Mesenchymal stem cell (in vitro differentiated cells and primary cell): ENCODE results near the gene RRAD.
"Not testable (repeated sequence)": the region's sequence is repeated elsewhere in the genome, so short reads cannot be mapped to it uniquely, and the experiment has no call there.

Source experiments
- DNase-seq: peaks from one replicate; pipeline ENCODE4 v3.0.0-alpha.2; 2013
- H2AFZ ChIP-seq: one replicate; pipeline ENCODE4 v1.6.1; 2013; ENCODE audit warnings: low read depth, mild to moderate bottlenecking, control low read depth, inconsistent platforms, low read length, moderate library complexity
- H2AK5ac ChIP-seq: 2 replicates; pipeline ENCODE4 v1.6.1; 2013; ENCODE audit warnings: low read length, moderate library complexity, mild to moderate bottlenecking, inconsistent platforms; ENCODE audit not compliant: severe bottlenecking
- H2BK120ac ChIP-seq: one replicate; pipeline ENCODE4 v1.6.1; 2013; ENCODE audit warnings: low read depth, mild to moderate bottlenecking, inconsistent platforms, low read length, moderate library complexity
- H2BK12ac ChIP-seq, 2 experiments: one replicate each; pipeline ENCODE4 v1.6.1; 2013; ENCODE audit warnings: inconsistent platforms in 2 of 2, low read length in 2 of 2, mild to moderate bottlenecking in 2 of 2, moderate library complexity in 2 of 2, control low read depth in 1 of 2
- H2BK15ac ChIP-seq: one replicate; pipeline ENCODE4 v1.6.1; 2013; ENCODE audit warnings: mild to moderate bottlenecking, low read depth, inconsistent platforms; ENCODE audit not compliant: poor library complexity, severe bottlenecking
- H2BK5ac ChIP-seq: 2 replicates; pipeline ENCODE4 v1.6.1; 2013; ENCODE audit warnings: low read depth, mild to moderate bottlenecking, low read length, control low read depth, inconsistent platforms; ENCODE audit not compliant: poor library complexity, severe bottlenecking
- H3K14ac ChIP-seq, 2 experiments: one replicate each; pipeline ENCODE4 v1.6.1; 2013; ENCODE audit warnings: inconsistent platforms in 2 of 2, low read length in 2 of 2, control low read depth in 1 of 2, mild to moderate bottlenecking in 1 of 2, moderate library complexity in 1 of 2
- H3K18ac ChIP-seq, 2 experiments: one replicate each; pipeline ENCODE4 v1.6.1; 2013; ENCODE audit warnings: inconsistent platforms in 2 of 2, low read length in 2 of 2, control low read depth in 1 of 2, low read depth in 1 of 2, mild to moderate bottlenecking in 1 of 2
- H3K23ac ChIP-seq, 2 experiments: one replicate each; pipeline ENCODE4 v1.6.1; 2013; ENCODE audit warnings: inconsistent platforms in 2 of 2, low read length in 2 of 2, mild to moderate bottlenecking in 2 of 2, moderate library complexity in 2 of 2, control low read depth in 1 of 2
- H3K27ac ChIP-seq: 2 replicates; pipeline ENCODE4 v1.5.1; 2013; ENCODE audit warnings: mild to moderate bottlenecking, moderate library complexity, low read length, control low read depth, inconsistent platforms; ENCODE audit not compliant: poor library complexity, severe bottlenecking
- H3K27me3 ChIP-seq, 2 experiments: 2 replicates each; pipeline versions ENCODE4 v1.6.1 to v1.7.0; 2013; ENCODE audit warnings: low read length in 2 of 2, mild to moderate bottlenecking in 2 of 2, moderate library complexity in 2 of 2, control low read depth in 1 of 2, inconsistent platforms in 1 of 2; ENCODE audit not compliant: control insufficient read depth in 1 of 2, insufficient read depth in 1 of 2
- H3K36me3 ChIP-seq, 2 experiments: 2 replicates each; pipeline versions ENCODE4 v1.6.1 to v1.7.0; 2013; ENCODE audit warnings: low read length in 2 of 2, control low read depth in 1 of 2, inconsistent platforms in 1 of 2, low read depth in 1 of 2, mild to moderate bottlenecking in 1 of 2; ENCODE audit not compliant: insufficient read depth in 2 of 2, control insufficient read depth in 1 of 2
- H3K4ac ChIP-seq, 2 experiments: one replicate each; pipeline ENCODE4 v1.6.1; 2013; ENCODE audit warnings: inconsistent platforms in 2 of 2, low read length in 2 of 2, mild to moderate bottlenecking in 2 of 2, moderate library complexity in 2 of 2, control low read depth in 1 of 2, low read depth in 1 of 2
- H3K4me1 ChIP-seq: 2 replicates; pipeline ENCODE4 v1.6.1; 2013; ENCODE audit warnings: low read depth, low read length, control low read depth; ENCODE audit not compliant: control insufficient read depth, insufficient read depth
- H3K4me2 ChIP-seq: 2 replicates; pipeline ENCODE4 v1.6.1; 2013; ENCODE audit warnings: low read length, mild to moderate bottlenecking, inconsistent platforms; ENCODE audit not compliant: poor library complexity, severe bottlenecking
- H3K4me3 ChIP-seq, 2 experiments: 2 replicates each; pipeline versions ENCODE4 v1.5.1 to v1.7.0; 2013; ENCODE audit warnings: low read length in 2 of 2, mild to moderate bottlenecking in 2 of 2, control low read depth in 1 of 2, low read depth in 1 of 2; ENCODE audit not compliant: insufficient read depth in 1 of 2
- H3K79me1 ChIP-seq: replicated peaks from 2 replicates; pipeline ENCODE4 v1.6.1; 2013; ENCODE audit warnings: mild to moderate bottlenecking, control low read depth, low read length, inconsistent platforms; ENCODE audit not compliant: poor library complexity, severe bottlenecking
- H3K9ac ChIP-seq: 2 replicates; pipeline ENCODE4 v1.7.0; 2013; ENCODE audit warnings: mild to moderate bottlenecking, low read length, moderate library complexity
- H3K9me3 ChIP-seq: 2 replicates; pipeline ENCODE4 v1.7.0; 2013; ENCODE audit warnings: mild to moderate bottlenecking, low read length; ENCODE audit not compliant: control insufficient read depth
- H4K8ac ChIP-seq: one replicate; pipeline ENCODE4 v1.6.1; 2013; ENCODE audit warnings: inconsistent platforms, mild to moderate bottlenecking, low read length, moderate library complexity
- H4K91ac ChIP-seq: one replicate; pipeline ENCODE4 v1.6.1; 2013; ENCODE audit warnings: mild to moderate bottlenecking, low read length, inconsistent platforms
- WGBS: methylation state at CpG from one replicate; pipeline ENCODE4 v1.1.7; 2013; ENCODE audit warnings: mixed read lengths; 5-methylcytosine and 5-hydroxymethylcytosine counted together

Gene RRAD

DNA sequence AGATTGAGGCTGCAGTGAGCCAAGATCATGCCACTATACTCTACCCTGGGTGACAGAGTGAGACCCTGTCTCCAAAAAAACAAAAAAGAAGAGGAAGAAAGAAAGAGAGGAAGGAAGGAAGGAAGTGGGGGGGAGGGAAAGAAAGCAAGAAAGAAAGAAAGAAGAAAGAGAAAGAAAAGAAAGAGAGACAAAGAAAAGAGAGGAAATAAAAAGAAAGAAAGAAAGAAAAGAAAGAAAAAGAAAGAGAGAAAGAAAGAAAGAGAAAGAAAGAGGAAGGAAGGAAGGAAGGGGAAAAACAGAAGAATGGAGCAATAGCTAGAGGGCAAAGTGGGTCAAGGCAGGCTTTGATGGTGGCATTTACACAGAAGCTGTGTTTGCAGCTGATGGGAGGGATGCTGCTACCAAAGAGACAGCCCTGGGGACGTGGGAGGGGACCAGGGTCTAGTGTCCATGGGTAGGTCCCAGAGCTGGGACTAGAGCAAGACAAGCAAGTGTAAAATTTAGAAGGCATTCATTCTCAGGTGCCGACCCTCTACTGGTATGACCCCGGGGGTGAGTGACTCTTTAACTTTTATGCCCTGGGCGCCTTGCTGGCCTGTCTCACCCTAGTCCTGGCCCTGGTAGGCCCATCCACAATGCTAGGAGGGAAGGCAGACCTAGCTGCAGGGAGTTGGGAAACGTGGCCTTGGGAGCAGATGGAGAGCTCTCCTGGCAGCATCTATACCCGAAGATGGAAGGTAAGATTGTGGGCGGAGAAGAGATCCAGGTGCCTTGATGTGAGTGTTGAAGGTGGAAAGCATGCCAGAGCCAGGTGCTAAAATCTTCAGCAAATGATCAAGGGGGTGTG, 33.7 kb upstream of the RRAD start:
- no peak overlapping the region for H4K8ac ChIP-seq
- H2BK12ac ChIP-seq: no peak overlapping the region
- peaks cover 3 to 13% of the 10 kb centered on the region in 2 experiments for H3K27me3 ChIP-seq
- H2BK15ac ChIP-seq: no peak overlapping the region
- no peak overlapping the region for H3K18ac ChIP-seq
- H2BK5ac ChIP-seq: no peak overlapping the region
- no peaks in the 10 kb centered on the region for H3K79me1 ChIP-seq
- H3K36me3 ChIP-seq: no peaks in the 10 kb centered on the region
- H2AK5ac ChIP-seq: no peak overlapping the region
- H2BK120ac ChIP-seq: no peak overlapping the region
- H3K9me3 ChIP-seq: no peaks in the 10 kb centered on the region
- no peak overlapping the region for H3K4ac ChIP-seq
- no peak overlapping the region for H3K9ac ChIP-seq
- H2AFZ ChIP-seq: no peak overlapping the region
- H3K4me1 ChIP-seq: no peaks in the 10 kb centered on the region
- 72% methylated on average over 7 of the region's 7 CpGs for WGBS
- H3K14ac ChIP-seq: no peak overlapping the region
- no peak overlapping the region for H3K4me2 ChIP-seq
- H3K4me3 ChIP-seq: no peak overlapping the region
- no peak overlapping the region for H3K23ac ChIP-seq
- no peak for DNase-seq
- no peak overlapping the region for H3K27ac ChIP-seq
- no peak overlapping the region for H4K91ac ChIP-seq

DNA sequence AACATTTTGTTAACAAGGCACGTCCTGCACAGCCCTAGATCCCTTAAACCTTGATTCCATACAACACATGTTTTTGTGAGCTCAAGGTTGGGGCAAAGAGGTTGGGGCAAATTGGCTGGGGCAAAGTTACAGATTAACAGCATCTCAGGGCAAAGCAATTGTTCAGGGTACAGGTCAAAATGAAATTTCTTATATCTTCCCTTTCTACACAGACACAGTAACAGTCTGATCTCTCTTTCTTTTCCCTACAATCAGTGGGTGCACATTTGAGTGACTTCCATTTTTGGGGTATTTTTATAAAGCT, 30.8 kb upstream of the RRAD start:
- H3K9ac ChIP-seq: not testable (repeated sequence)
- WGBS: no CpG with 5 or more reads among the region's 1 CpG

DNA sequence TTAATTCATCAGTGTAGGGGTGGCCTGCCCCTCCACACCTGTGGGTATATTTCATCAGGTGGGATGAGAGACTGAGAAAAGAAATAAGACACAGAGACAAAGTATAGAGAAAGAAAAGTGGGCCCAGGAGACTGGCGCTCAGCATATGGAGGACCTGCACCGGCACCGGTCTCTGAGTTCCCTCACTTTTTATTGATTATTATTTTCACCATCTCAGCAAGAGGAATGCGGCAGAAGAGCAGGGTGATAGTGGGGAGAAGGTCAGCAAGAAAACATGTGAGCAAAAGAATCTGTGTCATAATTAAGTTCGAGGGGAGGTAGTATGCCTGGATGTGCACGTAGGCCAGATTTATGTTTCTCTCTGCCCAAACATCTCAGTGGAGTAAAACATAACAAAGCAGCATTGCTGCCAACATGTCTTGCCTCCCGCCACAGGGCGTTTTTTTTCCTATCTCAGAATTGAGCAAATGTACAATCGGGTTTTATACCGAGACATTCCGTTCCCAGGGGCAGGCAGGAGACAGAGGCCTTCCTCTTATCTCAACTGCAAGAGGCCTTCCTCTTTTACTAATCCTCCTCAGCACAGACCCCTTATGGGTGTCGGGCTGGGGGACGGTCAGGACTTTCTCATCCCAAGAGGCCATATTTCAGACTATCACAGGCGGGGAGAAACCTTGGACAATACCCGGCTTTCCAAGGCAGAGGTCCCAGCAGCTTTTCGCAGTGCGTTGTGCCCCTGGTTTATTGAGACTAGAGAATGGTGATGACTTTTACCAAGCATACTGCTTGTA, 30.2 kb upstream of the RRAD start:
- not testable (repeated sequence) for H3K9me3 ChIP-seq, H2BK12ac ChIP-seq, H3K4ac ChIP-seq, H3K79me1 ChIP-seq, H2AFZ ChIP-seq, H2AK5ac ChIP-seq, H3K4me1 ChIP-seq, H3K4me2 ChIP-seq, H3K36me3 ChIP-seq, H3K18ac ChIP-seq, H3K9ac ChIP-seq, H4K91ac ChIP-seq, H3K27ac ChIP-seq, H2BK15ac ChIP-seq, H2BK5ac ChIP-seq, H3K23ac ChIP-seq, H3K4me3 ChIP-seq, H3K14ac ChIP-seq, DNase-seq, H4K8ac ChIP-seq, H2BK120ac ChIP-seq
- 72% methylated on average over 10 of the region's 17 CpGs for WGBS
- peaks cover 0 to 12% of the 10 kb centered on the region in 2 experiments for H3K27me3 ChIP-seq

More for the DNA sequence above, 30.8 kb upstream of the RRAD start:
- not testable (repeated sequence) for H2BK15ac ChIP-seq, H3K4me2 ChIP-seq, H3K14ac ChIP-seq, H3K4me1 ChIP-seq, H3K36me3 ChIP-seq, H2AFZ ChIP-seq, H3K9me3 ChIP-seq, H4K91ac ChIP-seq, H3K4me3 ChIP-seq, DNase-seq, H4K8ac ChIP-seq, H2BK120ac ChIP-seq, H3K27ac ChIP-seq, H3K23ac ChIP-seq, H3K18ac ChIP-seq, H2BK5ac ChIP-seq, H2BK12ac ChIP-seq, H2AK5ac ChIP-seq, H3K79me1 ChIP-seq, H3K4ac ChIP-seq
- H3K27me3 ChIP-seq: peaks cover 0 to 12% of the 10 kb centered on the region in 2 experiments

DNA sequence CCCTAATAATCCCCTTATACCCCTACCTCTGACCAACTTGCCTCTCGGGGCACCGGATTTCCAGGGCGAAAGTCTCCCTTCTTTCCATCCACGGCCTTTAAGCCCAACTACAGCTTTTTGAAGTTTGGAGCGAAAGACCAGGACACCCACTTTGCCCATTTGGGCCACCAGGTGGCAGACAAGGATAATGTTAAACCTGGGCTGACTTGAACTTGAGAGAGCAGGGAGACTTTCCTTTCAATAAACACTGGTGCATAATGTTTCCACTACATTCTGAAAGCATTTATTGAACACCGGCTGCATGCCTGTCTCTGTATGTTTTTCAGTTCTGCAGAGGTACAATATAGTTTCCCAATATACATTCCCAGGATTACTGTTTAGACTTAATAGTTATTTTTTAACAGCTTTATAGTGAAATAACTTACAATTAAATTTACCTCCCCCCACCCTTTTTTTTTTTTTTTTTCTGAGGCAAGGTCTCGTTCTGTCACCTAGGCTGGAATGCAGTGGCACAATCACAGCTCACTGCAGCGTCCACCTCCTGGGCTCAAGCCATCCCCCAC, 28.8 kb upstream of the RRAD start:
- no peak overlapping the region for H2BK120ac ChIP-seq
- H3K4me2 ChIP-seq: no peak overlapping the region
- H3K79me1 ChIP-seq: no peaks in the 10 kb centered on the region
- no peak overlapping the region for H2BK5ac ChIP-seq
- peaks cover 4% of the 10 kb centered on the region for H3K9me3 ChIP-seq
- H3K9ac ChIP-seq: peak overlapping the region; percentile 45
- H3K18ac ChIP-seq: no peak overlapping the region
- H3K36me3 ChIP-seq: no peaks in the 10 kb centered on the region
- H2BK12ac ChIP-seq: no peak overlapping the region
- DNase-seq: peak; percentile 82
- no peak overlapping the region for H2AFZ ChIP-seq
- H2BK15ac ChIP-seq: no peak overlapping the region
- no peak overlapping the region for H3K4ac ChIP-seq
- no peak overlapping the region for H4K8ac ChIP-seq
- H3K4me1 ChIP-seq: no peaks in the 10 kb centered on the region
- H3K27ac ChIP-seq: no peak overlapping the region
- no peak overlapping the region for H3K4me3 ChIP-seq
- no peak overlapping the region for H3K23ac ChIP-seq
- no peak overlapping the region for H3K14ac ChIP-seq
- no peak overlapping the region for H2AK5ac ChIP-seq
- H4K91ac ChIP-seq: no peak overlapping the region
- 21% methylated on average over 7 of the region's 8 CpGs for WGBS
- H3K27me3 ChIP-seq: peaks cover 10 to 16% of the 10 kb centered on the region in 2 experiments
